Left ventricle myocardium superior (tissue), 1 donor: Measurements from ENCODE around the gene ABCD2. TPM values are rescaled to one million over a fixed set of nuclear protein-coding genes. Genes with fewer than 3 reads are reported as not detected.
"Not testable (repeated sequence)": the region's sequence is repeated elsewhere in the genome, so short reads cannot be mapped to it uniquely, and the experiment has no call there.

Experiments
- ATAC-seq: fragments of 200-7000 bp; cut with Tn5 transposase; one replicate; pipeline ENCODE4 v1.9.1; 2020; ENCODE audit warnings: mild to moderate bottlenecking, moderate library complexity
- DNase-seq: peaks from one replicate; pipeline ENCODE4 v3.0.0-alpha.2; 2020
- intact Hi-C: fragments of 100-400 bp; cut with micrococcal nuclease; formaldehyde crosslinking; loops from one replicate; pipeline ENCODE4 v1.11.0; 2022
- total RNA-seq: library from RNA; stranded (reverse); fragmentation: NEBNext Ultra II Directional; extraction: Animal tissue kit (Norgen Biotek cat#: 25700); gene quantifications from one replicate; pipeline ENCODE4 v1.2.1, GENCODE V29; 2021
- donor health status: DM: no; HTN: yes; CAD: no; lungs with severe emphysema.

The ABCD2 gene
- total RNA-seq, 1 donor from 2014 or later: 8.5 TPM

GRCh38 chr12:39616666-39617065 is 2.9 kb downstream of the ABCD2 start:
- ATAC-seq (no peak), DNase-seq (no peak)
- intact Hi-C loops: no loop called here

GRCh38 chr12:39616251-39616650 is 3.4 kb downstream of the ABCD2 start:
- intact Hi-C loops: no loop called here
- DNase-seq: no peak
- no peak for ATAC-seq

GRCh38 chr12:39613525-39613924 is 6.1 kb downstream of the ABCD2 start:
- intact Hi-C loops: no loop called here
- DNase-seq: no peak

GRCh38 chr12:39612250-39612649 is 7.4 kb downstream of the ABCD2 start:
- intact Hi-C loops: no loop called here
- ATAC-seq (no peak), DNase-seq (no peak)

More at GRCh38 chr12:39613525-39613924, 6.1 kb downstream of the ABCD2 start:
- ATAC-seq: no peak

- ATAC-seq (no peak), DNase-seq (no peak)
- intact Hi-C loops: no loop called here
These were observed 7.8 kb downstream of the ABCD2 start for GRCh38 chr12:39611818-39612217.

GRCh38 chr12:39610436-39611025 is 9.1 kb downstream of the ABCD2 start:
- no peak for DNase-seq
- ATAC-seq: peak; percentile 67
- intact Hi-C loops: no loop called here

- intact Hi-C loops: no loop called here
- DNase-seq (no peak), ATAC-seq (no peak)
These were observed 12.7 kb downstream of the ABCD2 start for GRCh38 chr12:39606712-39607423.

GRCh38 chr12:39605996-39606395 is 13.6 kb downstream of the ABCD2 start:
- ATAC-seq (no peak), DNase-seq (no peak)
- intact Hi-C loops: no loop called here

GRCh38 chr12:39605501-39605900 is 14.1 kb downstream of the ABCD2 start:
- ATAC-seq (no peak), DNase-seq (no peak)
- intact Hi-C loops: no loop called here

GRCh38 chr12:39603065-39603464 is 16.5 kb downstream of the ABCD2 start:
- ATAC-seq: no peak
- intact Hi-C loops: no loop called here
- DNase-seq: no peak

- DNase-seq, intact Hi-C loops, ATAC-seq: not testable (repeated sequence)
These were observed 17.7 kb downstream of the ABCD2 start for GRCh38 chr12:39601951-39602350.

- intact Hi-C loops: loop anchor here (10.0 kb wide), 1 partner anchor 99 kb away; no protein-coding TSS in a partner anchor
These were observed 23.7 kb downstream of the ABCD2 start for GRCh38 chr12:39595928-39596327.

GRCh38 chr12:39592295-39592694 is 27.3 kb downstream of the ABCD2 start:
- intact Hi-C loops: loop anchor here (10.0 kb wide), 1 partner anchor 103 kb away; no protein-coding TSS in a partner anchor
- DNase-seq (no peak), ATAC-seq (no peak)

More at GRCh38 chr12:39595928-39596327, 23.7 kb downstream of the ABCD2 start:
- DNase-seq: no peak
- no peak for ATAC-seq

GRCh38 chr12:39588348-39588747 is 31.3 kb downstream of the ABCD2 start:
- ATAC-seq (no peak), DNase-seq (no peak)
- intact Hi-C loops: no loop called here

GRCh38 chr12:39587225-39587624 is 32.4 kb downstream of the ABCD2 start:
- ATAC-seq (peak; percentile 69), DNase-seq (no peak)
- intact Hi-C loops: no loop called here

GRCh38 chr12:39586816-39587215 is 32.8 kb downstream of the ABCD2 start:
- ATAC-seq (no peak), DNase-seq (no peak)
- intact Hi-C loops: no loop called here

GRCh38 chr12:39581592-39581991 is 38.0 kb downstream of the ABCD2 start:
- ATAC-seq (no peak), DNase-seq (no peak)
- intact Hi-C loops: no loop called here

- DNase-seq: no peak
- intact Hi-C loops: no loop called here
- ATAC-seq: no peak
These were observed 44.1 kb downstream of the ABCD2 start for GRCh38 chr12:39575498-39575875.

GRCh38 chr12:39574785-39575497 is 44.7 kb downstream of the ABCD2 start:
- intact Hi-C loops: no loop called here
- no peak for ATAC-seq
- DNase-seq: no peak

GRCh38 chr12:39574378-39574777 is 45.2 kb downstream of the ABCD2 start:
- no peak for ATAC-seq
- DNase-seq: no peak
- intact Hi-C loops: no loop called here
